GM23338 (cell line): ENCODE data around the gene SPATA31C1. TPM values are rescaled to one million over a fixed set of nuclear protein-coding genes. Genes with fewer than 3 reads are reported as not detected.

Experiments
- ATAC-seq: fragments of 200-7000 bp; cut with Tn5 transposase; 3 replicates; pipeline ENCODE4 v1.9.1; 2020
- DNase-seq: peaks from one replicate; pipeline ENCODE4 v3.0.0-alpha.2; 2015; ENCODE audit warnings: low spot score
- H2AFZ ChIP-seq: fragments of 200-600 bp; sonication (generic); 2 replicates; pipeline ENCODE4 v1.8.0; 2016; ENCODE audit warnings: antibody characterized with exemption, mild to moderate bottlenecking, moderate library complexity
- H3F3A ChIP-seq: fragments of 200-600 bp; sonication (generic); replicated peaks from 2 replicates; pipeline ENCODE4 v1.8.0; 2017; ENCODE audit warnings: antibody characterized with exemption, mixed run types, low read depth
- H3K27ac ChIP-seq: fragments of 200-600 bp; sonication (generic); 2 replicates; pipeline ENCODE4 v1.6.1; 2016; ENCODE audit warnings: low read depth
- H3K27me3 ChIP-seq: fragments of 200-600 bp; sonication (generic); 2 replicates; pipeline ENCODE4 v1.8.0; 2016; ENCODE audit warnings: mild to moderate bottlenecking, mixed run types, moderate library complexity; ENCODE audit not compliant: insufficient read depth
- H3K36me3 ChIP-seq: fragments of 200-600 bp; sonication (generic); 2 replicates; pipeline ENCODE4 v1.8.0; 2016; ENCODE audit warnings: mild to moderate bottlenecking; ENCODE audit not compliant: insufficient read depth
- H3K4me1 ChIP-seq: fragments of 200-600 bp; sonication (generic); 2 replicates; pipeline ENCODE4 v1.8.0; 2016; ENCODE audit warnings: mild to moderate bottlenecking, moderate library complexity; ENCODE audit not compliant: insufficient read depth
- H3K4me2 ChIP-seq: fragments of 200-600 bp; sonication (generic); 2 replicates; pipeline ENCODE4 v1.7.1; 2017; ENCODE audit warnings: mixed run types
- H3K4me3 ChIP-seq: fragments of 200-600 bp; sonication (generic); 2 replicates; pipeline ENCODE4 v1.6.1; 2016; ENCODE audit warnings: mixed run types
- H3K79me2 ChIP-seq: fragments of 200-600 bp; sonication (generic); replicated peaks from 2 replicates; pipeline ENCODE4 v1.8.0; 2017; ENCODE audit warnings: mild to moderate bottlenecking; ENCODE audit not compliant: insufficient read depth
- H3K9me2 ChIP-seq: fragments of 200-600 bp; sonication (generic); 2 replicates; pipeline ENCODE4 v1.8.0; 2017; ENCODE audit not compliant: insufficient read depth
- H4K20me1 ChIP-seq: fragments of 200-600 bp; sonication (generic); replicated peaks from 2 replicates; pipeline ENCODE4 v1.8.0; 2017; ENCODE audit warnings: mild to moderate bottlenecking; ENCODE audit not compliant: insufficient read depth
- H3K27ac Mint-ChIP-seq: 2 replicates; pipeline ENCODE4 v1.8.0; 2020; ENCODE audit warnings: inconsistent platforms, mild to moderate bottlenecking, moderate library complexity, mixed read lengths
- H3K27me3 Mint-ChIP-seq: 3 replicates; pipeline ENCODE4 v1.8.0; 2022; ENCODE audit warnings: low read depth, mild to moderate bottlenecking, moderate library complexity, mixed read lengths, inconsistent platforms; ENCODE audit not compliant: insufficient read depth, poor library complexity
- H3K36me3 Mint-ChIP-seq: 3 replicates; pipeline ENCODE4 v1.8.0; 2021; ENCODE audit warnings: low read depth, mild to moderate bottlenecking, inconsistent platforms, moderate library complexity, mixed read lengths
- H3K4me1 Mint-ChIP-seq: 3 replicates; pipeline ENCODE4 v1.8.0; 2020; ENCODE audit warnings: mild to moderate bottlenecking, inconsistent platforms, mixed read lengths
- H3K4me3 Mint-ChIP-seq: 3 replicates; pipeline ENCODE4 v1.8.0; 2021; ENCODE audit warnings: moderate library complexity, mild to moderate bottlenecking, inconsistent platforms, mixed read lengths
- H3K9me3 Mint-ChIP-seq: 3 replicates; pipeline ENCODE4 v1.8.0; 2020; ENCODE audit warnings: moderate library complexity, mild to moderate bottlenecking, inconsistent platforms, mixed read lengths
- CREB1 ChIP-seq: fragments of 250-450 bp; sonication (Bioruptor Pico); IDR thresholded peaks from 2 replicates; pipeline ENCODE4 v1.5.0; 2020; ENCODE audit warnings: low read depth, mild to moderate bottlenecking, moderate library complexity
- EZH2 ChIP-seq: fragments of 200-600 bp; sonication (generic); IDR thresholded peaks from one replicate; pipeline ENCODE4 v1.8.0; 2017; ENCODE audit warnings: antibody characterized with exemption, mild to moderate bottlenecking, low read depth; ENCODE audit not compliant: unreplicated experiment
- POLR2AphosphoS5 ChIP-seq: IDR thresholded peaks from 2 replicates; pipeline ENCODE4 v1.6.1; 2016; ENCODE audit warnings: antibody characterized with exemption, low read depth
- REST ChIP-seq: IDR thresholded peaks from one replicate; pipeline ENCODE4 v1.6.1; 2018; ENCODE audit warnings: antibody characterized with exemption; ENCODE audit not compliant: unreplicated experiment
- STAT1 ChIP-seq: IDR thresholded peaks from one replicate; pipeline ENCODE4 v1.6.1; 2016; ENCODE audit warnings: antibody characterized with exemption; ENCODE audit not compliant: unreplicated experiment
- ZNF114 ChIP-seq: fragments of 250-450 bp; sonication (Bioruptor Pico); IDR thresholded peaks from 2 replicates; pipeline ENCODE4 v1.5.0; 2020; ENCODE audit warnings: mild to moderate bottlenecking, moderate library complexity
- ZNF331 ChIP-seq: fragments of 250-450 bp; sonication (Bioruptor Pico); IDR thresholded peaks from 2 replicates; pipeline ENCODE4 v1.5.0; 2020; ENCODE audit warnings: low read depth, mild to moderate bottlenecking, moderate library complexity
- polyA plus RNA-seq: library from polyadenylated mRNA; unstranded; fragments of >200 nt; fragmentation: Nextera tagmentation; extraction: Ambion mirVana; gene quantifications from 2 replicates; pipeline ENCODE4 v1.2.1, GENCODE V29; 2016
- total RNA-seq: library from RNA; depleted of rRNA; stranded (reverse); fragments of >200 nt; shearing (Covaris generic); gene quantifications from 2 replicates; pipeline ENCODE4 v1.2.3, GENCODE V29; 2014
- TF ChIP-seq, protein P1 (sequence below), 2 experiments: fragments of 200-600 bp in 1 of 2; sonication (generic) in 1 of 2; conservative IDR thresholded peaks; 2 replicates each; pipeline versions ENCODE4 v1.5.1 to v1.6.1; 2016 to 2017; ENCODE audit warnings: antibody characterized with exemption in 2 of 2, low read depth in 2 of 2, mild to moderate bottlenecking in 2 of 2, moderate library complexity in 1 of 2
- TF ChIP-seq, protein P2 (sequence below): IDR thresholded peaks from 2 replicates; pipeline ENCODE4 v1.6.1; 2016; ENCODE audit warnings: antibody characterized with exemption

The SPATA31C1 gene
- total and polyA plus RNA-seq, 2 experiments from 2014 or later, result not detected

GRCh38 chr9:87889882-87890252, 27.9 kb upstream of the SPATA31C1 start:
- H3K27ac ChIP-seq, result no peak overlapping the region
- Mint-ChIP-seq H3K27me3 (peaks cover 5% of the 10 kb centered on the region), H3K4me1 (no peaks in the 10 kb centered on the region), H3K9me3 (peaks cover 2% of the 10 kb centered on the region; the same call in 2 of the 3 replicates), H3K36me3 (no peaks in the 10 kb centered on the region), H3K27ac (no peak overlapping the region), H3K4me3 (no peak overlapping the region)
- DNase-seq (no peak), ATAC-seq (no peak)
- H3K79me2 ChIP-seq, result no peaks in the 10 kb centered on the region
- no peaks in the 10 kb centered on the region for H3K36me3 ChIP-seq
- H3F3A ChIP-seq, result no peaks in the 10 kb centered on the region
- H2AFZ ChIP-seq, result no peak overlapping the region
- no peaks in the 10 kb centered on the region for H3K4me1 ChIP-seq
- no peak overlapping the region for H3K4me3 ChIP-seq
- H4K20me1 ChIP-seq, result no peaks in the 10 kb centered on the region
- H3K9me2 ChIP-seq, result no peaks in the 10 kb centered on the region
- no peak overlapping the region for H3K4me2 ChIP-seq
- TF ChIP-seq, protein P1, sequence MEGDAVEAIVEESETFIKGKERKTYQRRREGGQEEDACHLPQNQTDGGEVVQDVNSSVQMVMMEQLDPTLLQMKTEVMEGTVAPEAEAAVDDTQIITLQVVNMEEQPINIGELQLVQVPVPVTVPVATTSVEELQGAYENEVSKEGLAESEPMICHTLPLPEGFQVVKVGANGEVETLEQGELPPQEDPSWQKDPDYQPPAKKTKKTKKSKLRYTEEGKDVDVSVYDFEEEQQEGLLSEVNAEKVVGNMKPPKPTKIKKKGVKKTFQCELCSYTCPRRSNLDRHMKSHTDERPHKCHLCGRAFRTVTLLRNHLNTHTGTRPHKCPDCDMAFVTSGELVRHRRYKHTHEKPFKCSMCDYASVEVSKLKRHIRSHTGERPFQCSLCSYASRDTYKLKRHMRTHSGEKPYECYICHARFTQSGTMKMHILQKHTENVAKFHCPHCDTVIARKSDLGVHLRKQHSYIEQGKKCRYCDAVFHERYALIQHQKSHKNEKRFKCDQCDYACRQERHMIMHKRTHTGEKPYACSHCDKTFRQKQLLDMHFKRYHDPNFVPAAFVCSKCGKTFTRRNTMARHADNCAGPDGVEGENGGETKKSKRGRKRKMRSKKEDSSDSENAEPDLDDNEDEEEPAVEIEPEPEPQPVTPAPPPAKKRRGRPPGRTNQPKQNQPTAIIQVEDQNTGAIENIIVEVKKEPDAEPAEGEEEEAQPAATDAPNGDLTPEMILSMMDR (conservative IDR thresholded peaks at IDR 0.05; ENCODE audit: low read depth in 2 of 2), result no peak
- no peak for TF ChIP-seq ZNF331 (CRISPR knock-in tag)
- TF ChIP-seq POLR2AphosphoS5, result no peak
- TF ChIP-seq STAT1, result no peak
- no peak for TF ChIP-seq ZNF114 (CRISPR knock-in tag)
- TF ChIP-seq, protein P2, sequence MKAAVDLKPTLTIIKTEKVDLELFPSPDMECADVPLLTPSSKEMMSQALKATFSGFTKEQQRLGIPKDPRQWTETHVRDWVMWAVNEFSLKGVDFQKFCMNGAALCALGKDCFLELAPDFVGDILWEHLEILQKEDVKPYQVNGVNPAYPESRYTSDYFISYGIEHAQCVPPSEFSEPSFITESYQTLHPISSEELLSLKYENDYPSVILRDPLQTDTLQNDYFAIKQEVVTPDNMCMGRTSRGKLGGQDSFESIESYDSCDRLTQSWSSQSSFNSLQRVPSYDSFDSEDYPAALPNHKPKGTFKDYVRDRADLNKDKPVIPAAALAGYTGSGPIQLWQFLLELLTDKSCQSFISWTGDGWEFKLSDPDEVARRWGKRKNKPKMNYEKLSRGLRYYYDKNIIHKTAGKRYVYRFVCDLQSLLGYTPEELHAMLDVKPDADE, result no peak
- TF ChIP-seq CREB1 (CRISPR knock-in tag), result no peak
- no peak for TF ChIP-seq REST
- no peak for TF ChIP-seq EZH2
- no peaks in the 10 kb centered on the region for H3K27me3 ChIP-seq

DNA sequence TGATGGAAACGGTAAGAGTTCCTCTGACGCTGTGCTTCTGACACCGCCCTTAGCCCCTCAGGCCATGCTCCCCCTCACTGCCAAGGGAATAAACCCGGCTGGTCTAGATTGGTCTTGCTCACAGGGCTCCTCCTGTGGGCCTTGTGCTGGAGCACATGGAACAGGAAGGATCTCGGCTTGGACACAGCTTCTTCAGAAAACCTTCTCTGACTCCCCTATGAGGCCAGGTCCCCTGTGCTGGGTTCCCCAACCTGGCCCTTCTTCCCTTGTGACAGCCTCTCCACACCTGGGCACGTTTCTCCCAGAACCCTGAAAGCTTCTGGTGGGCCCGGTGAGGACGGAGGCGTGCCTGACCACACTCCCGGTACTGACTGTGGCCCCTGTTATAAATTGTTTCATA, 26.9 kb upstream of the SPATA31C1 start:
- TF ChIP-seq EZH2, result no peak
- peaks cover 2% of the 10 kb centered on the region; the same call in 1 of the 3 replicates for H3K9me3 Mint-ChIP-seq
- Histone ChIP-seq H3K4me3 (no peak overlapping the region), H3K79me2 (no peaks in the 10 kb centered on the region), H3K4me2 (no peak overlapping the region), H2AFZ (peak overlapping the region; percentile 66; the same call in 1 of the 2 replicates), H3K4me1 (no peaks in the 10 kb centered on the region), H3F3A (no peaks in the 10 kb centered on the region), H3K9me2 (no peaks in the 10 kb centered on the region), H3K27ac (no peak overlapping the region), H4K20me1 (no peaks in the 10 kb centered on the region), H3K27me3 (no peaks in the 10 kb centered on the region), H3K36me3 (no peaks in the 10 kb centered on the region)
- H3K36me3 Mint-ChIP-seq, result no peaks in the 10 kb centered on the region
- no peak overlapping the region for H3K4me3 Mint-ChIP-seq
- DNase-seq (no peak), ATAC-seq (no peak)
- H3K27me3 Mint-ChIP-seq, result peaks cover 5% of the 10 kb centered on the region
- H3K4me1 Mint-ChIP-seq, result no peaks in the 10 kb centered on the region
- no peak overlapping the region; the same call in 1 of the 2 replicates for H3K27ac Mint-ChIP-seq
